Gastroesophageal sphincter (tissue), 2 donors: ENCODE measurements around the gene HPS3.

ENCODE experiments used
- POLR2A ChIP-seq, 2 donors: fragments of 450-650 bp; IDR thresholded peaks; one replicate each; pipeline ENCODE4 v1.6.1; 2017; ENCODE audit warnings: antibody characterized with exemption in 2 of 2, mild to moderate bottlenecking in 2 of 2, moderate library complexity in 1 of 2
- POLR2AphosphoS5 ChIP-seq: sonication (generic); formaldehyde crosslinking; IDR thresholded peaks from one replicate; pipeline ENCODE4 v1.6.1; 2017; ENCODE audit warnings: antibody characterized with exemption

DNA sequence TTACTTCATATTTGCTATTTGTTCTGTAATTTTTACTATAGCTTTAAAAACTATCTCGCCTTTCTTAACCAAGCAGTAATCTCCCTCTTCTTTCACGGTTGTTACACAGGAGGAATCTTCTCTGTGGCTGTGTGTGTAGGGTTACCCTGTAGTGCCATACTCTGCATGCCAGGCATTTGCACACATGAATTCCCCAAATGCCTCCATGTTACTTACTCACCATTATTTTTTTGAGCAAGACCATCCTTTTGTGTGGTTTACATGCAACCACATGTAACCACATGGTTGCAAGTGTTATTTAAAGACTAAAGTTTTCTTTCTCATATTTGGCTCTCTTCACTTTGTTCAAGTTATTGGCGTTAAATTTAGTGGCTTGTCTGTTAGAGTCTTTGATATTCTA lies 45.5 kb downstream of the HPS3 start:
- TF ChIP-seq POLR2AphosphoS5 (no peak), POLR2A (IDR thresholded peaks at IDR 0.05) (no peak)
